Tibial nerve (tissue), 4 donors: ENCODE measurements around the gene SBSN.

ENCODE experiments used
- EP300 ChIP-seq, 2 donors: sonication (generic); formaldehyde crosslinking; IDR thresholded peaks; one replicate each; pipeline ENCODE4 v1.6.1; 2017; ENCODE audit warnings: antibody characterized with exemption in 2 of 2, mild to moderate bottlenecking in 1 of 2
- POLR2A ChIP-seq, 2 donors: fragments of 450-650 bp; IDR thresholded peaks; one replicate each; pipeline ENCODE4 v1.6.1; 2017; ENCODE audit warnings: antibody characterized with exemption in 2 of 2, mild to moderate bottlenecking in 2 of 2, moderate library complexity in 2 of 2
- TF ChIP-seq, protein P1 (sequence below), 5 experiments: fragments of 200-600 bp in 3 of 5; fragments of 450-650 bp in 2 of 5; sonication (generic) in 3 of 5; IDR thresholded peaks; one replicate each; pipeline ENCODE4 v1.5.1; 2016 to 2019; ENCODE audit warnings: antibody characterized with exemption in 5 of 5, mild to moderate bottlenecking in 3 of 5, moderate library complexity in 2 of 5

DNA sequence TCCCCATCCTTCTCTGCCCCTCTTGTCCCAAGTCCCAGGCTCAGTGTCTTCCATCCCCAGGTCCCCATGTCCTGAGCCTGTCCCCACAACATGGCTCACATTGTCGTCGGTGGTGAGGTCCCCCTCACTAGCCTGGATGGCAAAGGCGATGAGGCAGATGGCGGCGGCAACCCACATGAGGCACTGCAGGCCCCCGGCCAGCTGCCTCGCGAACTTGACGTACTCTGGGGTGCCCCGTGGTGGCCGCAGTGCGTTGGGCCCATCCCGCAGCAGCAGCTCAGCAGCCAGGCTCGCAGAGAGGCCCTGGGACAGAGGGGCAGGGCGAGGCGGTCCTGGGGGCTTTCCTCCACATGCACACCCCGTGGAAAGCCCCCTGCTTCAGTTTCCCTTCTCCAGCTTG lies 34.2 kb upstream of the SBSN start:
- TF ChIP-seq, protein P1, sequence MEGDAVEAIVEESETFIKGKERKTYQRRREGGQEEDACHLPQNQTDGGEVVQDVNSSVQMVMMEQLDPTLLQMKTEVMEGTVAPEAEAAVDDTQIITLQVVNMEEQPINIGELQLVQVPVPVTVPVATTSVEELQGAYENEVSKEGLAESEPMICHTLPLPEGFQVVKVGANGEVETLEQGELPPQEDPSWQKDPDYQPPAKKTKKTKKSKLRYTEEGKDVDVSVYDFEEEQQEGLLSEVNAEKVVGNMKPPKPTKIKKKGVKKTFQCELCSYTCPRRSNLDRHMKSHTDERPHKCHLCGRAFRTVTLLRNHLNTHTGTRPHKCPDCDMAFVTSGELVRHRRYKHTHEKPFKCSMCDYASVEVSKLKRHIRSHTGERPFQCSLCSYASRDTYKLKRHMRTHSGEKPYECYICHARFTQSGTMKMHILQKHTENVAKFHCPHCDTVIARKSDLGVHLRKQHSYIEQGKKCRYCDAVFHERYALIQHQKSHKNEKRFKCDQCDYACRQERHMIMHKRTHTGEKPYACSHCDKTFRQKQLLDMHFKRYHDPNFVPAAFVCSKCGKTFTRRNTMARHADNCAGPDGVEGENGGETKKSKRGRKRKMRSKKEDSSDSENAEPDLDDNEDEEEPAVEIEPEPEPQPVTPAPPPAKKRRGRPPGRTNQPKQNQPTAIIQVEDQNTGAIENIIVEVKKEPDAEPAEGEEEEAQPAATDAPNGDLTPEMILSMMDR (IDR thresholded peaks at IDR 0.05): no peak
- TF ChIP-seq POLR2A (IDR thresholded peaks at IDR 0.05) (no peak), EP300 (IDR thresholded peaks at IDR 0.05) (no peak)
